Measurements from ENCODE around the gene YPEL1. TPM values are rescaled to one million over a fixed set of nuclear protein-coding genes. Genes with fewer than 3 reads are reported as not detected.

The YPEL1 gene
- total RNA-seq, 2 experiments from 2014 or later, result 18.2 to 18.8 TPM

DNA sequence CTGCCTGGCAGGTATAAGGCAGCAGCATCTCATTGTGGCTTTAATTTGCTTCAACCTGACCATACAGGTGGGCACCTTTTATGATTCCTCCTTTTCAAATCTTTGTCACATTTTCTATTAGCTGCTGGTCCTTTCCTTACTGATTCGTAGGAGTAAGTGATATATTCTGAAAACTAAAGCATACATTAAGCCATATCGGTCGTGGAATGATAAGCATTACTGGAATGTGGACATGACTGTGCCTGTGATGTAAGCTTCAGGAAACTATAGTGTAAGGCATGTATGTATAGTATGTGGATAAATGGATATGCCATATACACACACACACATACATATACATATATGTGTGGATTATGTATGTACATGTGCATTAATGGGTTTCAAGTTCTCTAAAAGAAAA is 20.8 kb downstream of the YPEL1 start:
- intact Hi-C loops (cut with micrococcal nuclease; ENCODE audit: unreplicated experiment), result no loop called here

DNA sequence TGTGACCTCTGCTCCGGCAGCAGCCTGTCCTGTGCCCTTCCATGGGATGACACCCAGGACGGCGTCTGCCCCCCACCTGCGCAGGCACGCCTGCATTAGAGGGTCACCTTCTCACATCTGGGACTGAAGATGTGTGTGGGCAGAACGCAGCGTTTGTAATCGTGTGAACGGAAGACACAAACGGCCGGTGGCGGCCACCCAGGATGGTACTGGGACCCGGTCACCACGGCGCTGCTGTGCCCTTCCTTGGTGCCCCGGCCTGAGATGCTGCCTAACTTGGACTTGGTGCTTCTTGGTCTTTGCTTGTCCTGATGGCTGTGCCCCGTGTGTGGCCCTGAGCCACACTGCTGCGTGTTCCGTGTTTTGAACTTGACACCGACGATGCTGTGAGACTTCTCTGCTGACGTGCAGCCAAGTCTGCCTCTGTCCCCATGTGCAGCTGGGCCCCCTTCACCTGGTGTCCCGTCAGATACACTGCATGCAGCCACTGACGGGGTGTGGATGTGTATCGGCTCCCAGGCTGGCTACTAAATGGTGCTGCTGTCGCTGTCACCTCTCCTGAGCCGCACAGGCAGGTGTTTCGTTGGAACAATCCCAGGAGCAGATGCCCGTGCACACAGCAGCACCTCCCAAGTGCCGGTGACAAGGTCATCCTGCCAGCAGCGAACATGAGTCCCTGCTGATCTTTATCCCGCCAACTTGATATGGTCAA is 21.4 kb downstream of the YPEL1 start:
- Histone ChIP-seq H3K27ac (ENCODE audit: low read depth, low read length, poor library complexity, severe bottlenecking) (no peak overlapping the region), H3K4me1 (ENCODE audit: insufficient read depth, low read length, poor library complexity, severe bottlenecking) (peaks cover 12% of the 10 kb centered on the region), H4K20me1 (ENCODE audit: insufficient read depth, low read length) (no peaks in the 10 kb centered on the region), H3K4me2 (ENCODE audit: low read length) (no peak overlapping the region), H3K79me2 (ENCODE audit: insufficient read depth, low read depth, low read length) (no peaks in the 10 kb centered on the region), H3K9me2 (ENCODE audit: insufficient read depth, low read length) (no peaks in the 10 kb centered on the region), H3K4me3 (ENCODE audit: low read depth, low read length, poor library complexity, severe bottlenecking) (no peak overlapping the region), H2AFZ (ENCODE audit: low read length) (no peak overlapping the region), H3K36me3 (ENCODE audit: insufficient read depth, low read length) (no peaks in the 10 kb centered on the region; the same call in 1 of the 2 replicates), H3K9me3 (ENCODE audit: low read length) (no peaks in the 10 kb centered on the region)
- no TSS peak for BruUV-seq (replicated peaks)
- DNase-seq (ENCODE audit: low spot score), result no peak
- intact Hi-C loops (cut with micrococcal nuclease; ENCODE audit: unreplicated experiment), result no loop called here
- CTCF ChIA-PET (ENCODE audit: unreplicated experiment), result no interaction called here
- no peak for TF ChIP-seq EZH2phosphoT487 (IDR thresholded peaks at IDR 0.05; ENCODE audit: borderline replicate concordance, low read depth, low read length)
- POLR2A ChIA-PET, result interaction anchor here (0.6 kb wide), 1 partner anchor 42 kb away, joined by 3 read pairs; no protein-coding TSS in a partner anchor

More for the DNA sequence above, 20.8 kb downstream of the YPEL1 start:
- Histone ChIP-seq H3K79me2 (ENCODE audit: insufficient read depth, low read depth, low read length) (no peaks in the 10 kb centered on the region), H3K9me3 (ENCODE audit: low read length) (no peaks in the 10 kb centered on the region), H3K4me1 (ENCODE audit: insufficient read depth, low read length, poor library complexity, severe bottlenecking) (peaks cover 18% of the 10 kb centered on the region), H3K4me3 (ENCODE audit: low read depth, low read length, poor library complexity, severe bottlenecking) (no peak overlapping the region), H3K4me2 (ENCODE audit: low read length) (no peak overlapping the region), H2AFZ (ENCODE audit: low read length) (no peak overlapping the region), H3K27ac (ENCODE audit: low read depth, low read length, poor library complexity, severe bottlenecking) (no peak overlapping the region), H3K9me2 (ENCODE audit: insufficient read depth, low read length) (no peaks in the 10 kb centered on the region), H4K20me1 (ENCODE audit: insufficient read depth, low read length) (no peaks in the 10 kb centered on the region), H3K36me3 (ENCODE audit: insufficient read depth, low read length) (no peaks in the 10 kb centered on the region)
- ChIA-PET POLR2A (interaction anchor here (0.6 kb wide), 1 partner anchor 43 kb away, joined by 3 read pairs; no protein-coding TSS in a partner anchor), CTCF (ENCODE audit: unreplicated experiment) (no interaction called here)
- no TSS peak for BruUV-seq (replicated peaks)
- DNase-seq (ENCODE audit: low spot score), result no peak
- no peak for TF ChIP-seq EZH2phosphoT487 (IDR thresholded peaks at IDR 0.05; ENCODE audit: borderline replicate concordance, low read depth, low read length)
- TF ChIP-seq, protein P1, sequence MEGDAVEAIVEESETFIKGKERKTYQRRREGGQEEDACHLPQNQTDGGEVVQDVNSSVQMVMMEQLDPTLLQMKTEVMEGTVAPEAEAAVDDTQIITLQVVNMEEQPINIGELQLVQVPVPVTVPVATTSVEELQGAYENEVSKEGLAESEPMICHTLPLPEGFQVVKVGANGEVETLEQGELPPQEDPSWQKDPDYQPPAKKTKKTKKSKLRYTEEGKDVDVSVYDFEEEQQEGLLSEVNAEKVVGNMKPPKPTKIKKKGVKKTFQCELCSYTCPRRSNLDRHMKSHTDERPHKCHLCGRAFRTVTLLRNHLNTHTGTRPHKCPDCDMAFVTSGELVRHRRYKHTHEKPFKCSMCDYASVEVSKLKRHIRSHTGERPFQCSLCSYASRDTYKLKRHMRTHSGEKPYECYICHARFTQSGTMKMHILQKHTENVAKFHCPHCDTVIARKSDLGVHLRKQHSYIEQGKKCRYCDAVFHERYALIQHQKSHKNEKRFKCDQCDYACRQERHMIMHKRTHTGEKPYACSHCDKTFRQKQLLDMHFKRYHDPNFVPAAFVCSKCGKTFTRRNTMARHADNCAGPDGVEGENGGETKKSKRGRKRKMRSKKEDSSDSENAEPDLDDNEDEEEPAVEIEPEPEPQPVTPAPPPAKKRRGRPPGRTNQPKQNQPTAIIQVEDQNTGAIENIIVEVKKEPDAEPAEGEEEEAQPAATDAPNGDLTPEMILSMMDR (conservative IDR thresholded peaks at IDR 0.05; ENCODE audit: low read length), result no peak

DNA sequence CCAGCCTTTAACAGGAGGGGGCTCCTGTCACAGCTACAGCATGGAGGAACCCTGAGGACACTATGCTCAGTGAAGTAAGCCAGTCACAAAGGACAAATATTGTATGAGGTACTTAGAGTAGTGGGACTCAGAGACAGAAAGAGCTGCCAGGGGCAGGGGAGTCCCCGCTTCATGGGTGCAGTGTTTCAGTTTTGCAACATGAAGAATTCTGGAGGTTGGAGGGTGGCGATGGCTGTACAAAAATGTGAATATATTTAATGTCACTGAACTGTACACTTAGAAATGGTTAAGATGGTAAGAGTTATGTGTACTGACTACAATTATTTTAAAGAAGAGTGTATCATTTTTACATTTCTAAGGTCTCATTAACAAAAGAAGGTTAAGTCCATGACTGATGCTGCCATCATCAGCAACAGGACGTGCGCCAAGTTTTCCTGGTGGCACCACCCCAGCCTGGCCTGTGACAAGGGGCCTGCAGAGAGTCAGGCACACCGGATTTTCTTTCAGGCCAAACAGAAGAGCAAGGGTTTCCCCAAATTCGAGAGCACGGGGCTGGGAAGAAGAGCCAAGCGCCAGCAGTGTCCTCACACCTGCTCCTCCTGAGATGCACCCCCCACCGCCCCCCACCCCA is 22.1 kb downstream of the YPEL1 start:
- H3K36me3 ChIP-seq (ENCODE audit: insufficient read depth, low read length), result no peaks in the 10 kb centered on the region; the same call in 1 of the 2 replicates
- POLR2A ChIA-PET, result no interaction called here
- TF ChIP-seq EZH2phosphoT487 (IDR thresholded peaks at IDR 0.05; ENCODE audit: borderline replicate concordance, low read depth, low read length), result no peak
- TF ChIP-seq, protein P1 (conservative IDR thresholded peaks at IDR 0.05; ENCODE audit: low read length), result no peak; the same call in 1 of the 2 replicates
- H3K27ac ChIP-seq (ENCODE audit: low read depth, low read length, poor library complexity, severe bottlenecking), result no peak overlapping the region
- intact Hi-C loops (cut with micrococcal nuclease; ENCODE audit: unreplicated experiment), result loop anchor here (1.0 to 2.0 kb wide), 2 partner anchors 225 to 239 kb away; partner anchors contain the start of gene PPM1F
- no peak overlapping the region for H3K4me3 ChIP-seq (ENCODE audit: low read depth, low read length, poor library complexity, severe bottlenecking)
- CTCF ChIA-PET (ENCODE audit: unreplicated experiment), result no interaction called here
- no TSS peak for BruUV-seq (replicated peaks)
- no peak overlapping the region for H2AFZ ChIP-seq (ENCODE audit: low read length)
- H3K9me2 ChIP-seq (ENCODE audit: insufficient read depth, low read length), result no peaks in the 10 kb centered on the region
- peaks cover 11% of the 10 kb centered on the region for H3K4me1 ChIP-seq (ENCODE audit: insufficient read depth, low read length, poor library complexity, severe bottlenecking)
- DNase-seq (ENCODE audit: low spot score), result no peak
- H3K4me2 ChIP-seq (ENCODE audit: low read length), result peak overlapping the region; percentile 63
- H3K79me2 ChIP-seq (ENCODE audit: insufficient read depth, low read depth, low read length), result no peaks in the 10 kb centered on the region
- H4K20me1 ChIP-seq (ENCODE audit: insufficient read depth, low read length), result no peaks in the 10 kb centered on the region
- no peaks in the 10 kb centered on the region for H3K9me3 ChIP-seq (ENCODE audit: low read length)
